ENCODE results near the gene RUNX2. TPM values are rescaled to one million over a fixed set of nuclear protein-coding genes. Genes with fewer than 3 reads are reported as not detected.

The RUNX2 gene
- total RNA-seq, 3 donors from 2014 or later: 2.0 to 4.4 (median 3.4) TPM

- TF ChIP-seq CTCF (IDR thresholded peaks at IDR 0.05): no peak
- H3K9me3 ChIP-seq: no peaks in the 10 kb centered on the region
- ATAC-seq: peak; percentile 13
- H3K36me3 ChIP-seq (ENCODE audit: low read depth): no peaks in the 10 kb centered on the region
- peaks cover 15% of the 10 kb centered on the region for H3K4me1 ChIP-seq (ENCODE audit: low read depth)
- intact Hi-C loops (cut with DNase I, micrococcal nuclease): no loop called here
- DNase-seq: peak in 1 of 3 donors; percentile 40
- no peak overlapping the region for H3K4me3 ChIP-seq
These were observed 280.3 kb downstream of the RUNX2 start for GRCh38 chr6:45608252-45608913.

DNA sequence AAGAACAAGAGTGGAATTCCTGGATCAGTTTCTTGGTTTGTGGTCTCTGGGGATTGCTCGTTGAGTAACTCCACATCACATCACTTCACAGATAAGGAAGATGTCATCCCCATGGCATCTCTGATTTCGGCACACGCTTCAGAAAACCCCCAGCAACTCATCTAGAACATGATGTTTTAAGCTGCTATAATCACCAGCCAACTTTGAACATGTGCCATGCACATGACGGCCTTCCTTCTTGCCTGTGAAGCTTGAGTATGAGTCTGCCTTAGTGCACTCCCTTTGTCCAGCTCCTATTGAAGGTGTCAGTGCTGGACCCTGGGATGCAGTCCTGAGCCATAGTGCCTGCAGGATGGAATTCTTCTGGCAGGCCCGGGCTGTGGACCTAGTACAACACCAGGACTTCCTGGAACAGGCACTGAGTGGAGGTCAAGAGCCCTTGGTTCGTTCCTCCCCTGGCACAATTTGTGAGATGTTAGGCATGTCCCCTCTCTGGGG lies 281.1 kb downstream of the RUNX2 start:
- TF ChIP-seq CTCF (IDR thresholded peaks at IDR 0.05): no peak
- no peaks in the 10 kb centered on the region for H3K9me3 ChIP-seq
- no peak for DNase-seq
- intact Hi-C loops (cut with DNase I, micrococcal nuclease): no loop called here
- no peaks in the 10 kb centered on the region for H3K36me3 ChIP-seq (ENCODE audit: low read depth)
- H3K4me3 ChIP-seq: no peak overlapping the region
- no peak for ATAC-seq
- peaks cover 15% of the 10 kb centered on the region for H3K4me1 ChIP-seq (ENCODE audit: low read depth)

GRCh38 chr6:45610374-45610773 lies 282.2 kb downstream of the RUNX2 start:
- no peaks in the 10 kb centered on the region for H3K9me3 ChIP-seq
- no peak for ATAC-seq
- no peak for TF ChIP-seq CTCF (IDR thresholded peaks at IDR 0.05)
- no peak for DNase-seq
- H3K4me3 ChIP-seq: no peak overlapping the region
- H3K4me1 ChIP-seq (ENCODE audit: low read depth): peaks cover 15% of the 10 kb centered on the region
- intact Hi-C loops (cut with DNase I, micrococcal nuclease): no loop called here
- no peaks in the 10 kb centered on the region for H3K36me3 ChIP-seq (ENCODE audit: low read depth)

GRCh38 chr6:45610832-45611231 lies 282.7 kb downstream of the RUNX2 start:
- intact Hi-C loops (cut with DNase I, micrococcal nuclease): no loop called here
- Histone ChIP-seq H3K9me3 (no peaks in the 10 kb centered on the region), H3K4me3 (no peak overlapping the region), H3K36me3 (ENCODE audit: low read depth) (no peaks in the 10 kb centered on the region), H3K4me1 (ENCODE audit: low read depth) (peaks cover 15% of the 10 kb centered on the region)
- ATAC-seq (peak; percentile 60), DNase-seq (no peak)
- TF ChIP-seq CTCF (IDR thresholded peaks at IDR 0.05): no peak

DNA sequence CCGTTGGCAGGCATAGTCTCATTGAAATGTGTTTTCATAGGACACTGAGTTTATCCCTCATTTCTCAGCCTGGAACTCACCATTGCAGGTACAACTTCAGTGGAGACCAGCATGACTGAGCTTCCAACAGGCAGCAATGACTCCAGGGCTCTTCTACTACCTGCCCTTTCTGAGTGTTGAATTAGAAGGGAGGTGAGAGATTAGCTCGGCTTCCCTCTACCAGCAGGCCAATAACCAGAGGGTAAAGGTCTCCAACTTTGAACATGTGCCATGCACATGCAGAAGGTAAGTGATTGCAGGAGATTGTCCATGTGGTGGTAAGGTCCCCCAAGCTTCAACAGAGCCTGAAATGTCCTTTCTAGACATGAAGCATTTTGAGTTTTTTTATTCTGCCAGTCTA lies 283.4 kb downstream of the RUNX2 start:
- DNase-seq (no peak), ATAC-seq (peak; percentile 47)
- TF ChIP-seq CTCF (IDR thresholded peaks at IDR 0.05): no peak
- peaks cover 15% of the 10 kb centered on the region for H3K4me1 ChIP-seq (ENCODE audit: low read depth)
- H3K36me3 ChIP-seq (ENCODE audit: low read depth): no peaks in the 10 kb centered on the region
- H3K4me3 ChIP-seq: no peak overlapping the region
- intact Hi-C loops (cut with DNase I, micrococcal nuclease): no loop called here
- no peaks in the 10 kb centered on the region for H3K9me3 ChIP-seq
